GM21786 (cell line): ENCODE results near the gene PTPRB.

Experiments
- ATAC-seq: cut with Tn5 transposase; IDR thresholded peaks from one replicate; pipeline ENCODE4 v1.9.1; 2021; ENCODE audit not compliant: unreplicated experiment

Gene PTPRB

DNA sequence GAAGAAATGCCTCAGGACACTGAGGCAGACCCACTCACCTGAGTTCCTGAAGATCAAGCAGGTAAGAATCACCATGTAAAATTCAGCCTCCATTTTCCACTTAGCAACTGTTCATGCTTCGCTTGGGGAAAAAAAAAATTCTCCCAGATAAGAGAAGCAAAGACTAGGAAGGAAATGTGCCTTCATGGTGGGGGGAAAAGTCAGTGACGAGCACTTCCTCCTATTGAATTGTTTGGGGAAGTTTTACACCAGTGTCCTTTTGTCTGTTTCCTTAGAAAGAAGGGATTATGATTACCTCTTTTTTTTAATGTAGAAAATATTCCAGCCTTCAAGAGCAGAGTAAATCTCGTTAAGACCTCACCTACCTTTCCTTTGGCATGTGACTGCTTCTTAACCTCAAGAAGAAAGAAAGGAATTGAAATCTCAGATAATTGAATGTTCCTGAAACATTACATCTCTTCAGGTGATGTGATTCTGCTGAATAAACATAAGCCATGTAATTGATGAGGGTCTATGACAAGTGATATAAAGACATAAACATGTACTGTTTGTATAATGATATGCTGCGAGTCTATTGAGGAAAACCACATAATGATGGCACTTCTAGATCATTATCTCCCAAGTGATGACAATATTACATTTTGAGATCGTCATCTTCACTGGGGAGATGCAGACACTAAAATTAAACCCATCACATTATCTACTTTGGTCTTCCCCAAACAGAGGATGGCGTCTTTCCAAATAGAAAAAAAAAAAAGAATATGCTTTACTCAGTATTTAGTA, at the start of gene PTPRB:
Gene PTPRB (minus strand): TSS at position 127 of the 783 bp plus-strand sequence. CDS start 34 bp downstream, at position 93.
- ATAC-seq, result no peak

DNA sequence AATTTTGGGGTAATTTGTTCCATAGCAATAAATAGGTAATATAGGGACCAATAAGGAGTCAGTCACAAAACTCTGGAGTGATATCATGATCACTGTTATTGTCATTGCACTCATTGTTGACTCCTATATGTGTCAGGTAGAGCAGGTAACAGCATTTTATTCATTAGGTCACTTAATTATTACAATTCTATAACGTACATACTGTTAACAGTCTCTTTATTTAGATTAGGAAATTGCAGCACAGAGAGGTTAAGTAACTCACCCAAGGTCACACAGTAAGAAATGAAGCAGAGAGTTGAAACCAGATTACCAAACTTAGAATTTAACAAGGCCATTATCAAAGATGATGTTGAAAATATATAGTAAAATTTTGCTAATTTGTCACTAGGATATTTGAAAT, 49.7 kb upstream of the PTPRB start:
- ATAC-seq, result no peak

DNA sequence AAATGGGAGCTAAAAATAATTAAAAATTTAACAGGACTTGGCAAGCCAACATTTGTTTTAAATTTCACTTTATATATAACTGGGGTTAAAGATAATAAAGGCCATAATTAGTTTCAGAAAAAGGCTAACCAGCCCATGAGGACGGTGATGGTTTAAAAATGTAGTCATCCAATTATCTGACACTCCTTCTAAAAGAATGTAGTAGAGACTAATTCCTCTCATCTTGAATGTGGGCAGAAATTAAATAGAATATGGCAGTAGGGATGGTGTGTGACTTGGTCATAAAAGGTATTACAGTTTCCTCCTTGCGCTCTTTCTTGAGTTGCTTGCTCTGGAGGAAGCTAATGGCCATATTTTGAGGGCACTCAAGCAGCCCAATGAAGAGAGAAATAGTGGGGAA, 49.1 kb upstream of the PTPRB start:
- ATAC-seq, result no peak

DNA sequence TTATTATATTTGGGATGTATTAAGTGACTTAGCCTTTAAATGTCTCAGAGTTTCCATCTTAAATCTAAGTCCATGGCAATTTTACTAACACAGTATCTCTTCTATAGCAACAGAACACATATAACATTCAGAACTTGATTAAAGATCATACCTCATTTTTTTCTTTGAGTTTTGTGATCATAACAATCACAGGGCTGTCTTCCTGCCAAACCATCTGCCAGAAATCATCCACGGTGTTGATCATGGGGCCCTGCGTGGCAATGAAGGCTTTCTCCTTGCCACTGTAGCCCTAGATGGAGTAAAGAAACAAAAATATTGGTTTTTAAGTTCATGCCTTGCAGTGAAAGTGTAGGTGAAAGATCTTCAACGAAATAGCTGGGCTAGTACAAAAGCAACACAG, 46.7 kb upstream of the PTPRB start:
- no peak for ATAC-seq

DNA sequence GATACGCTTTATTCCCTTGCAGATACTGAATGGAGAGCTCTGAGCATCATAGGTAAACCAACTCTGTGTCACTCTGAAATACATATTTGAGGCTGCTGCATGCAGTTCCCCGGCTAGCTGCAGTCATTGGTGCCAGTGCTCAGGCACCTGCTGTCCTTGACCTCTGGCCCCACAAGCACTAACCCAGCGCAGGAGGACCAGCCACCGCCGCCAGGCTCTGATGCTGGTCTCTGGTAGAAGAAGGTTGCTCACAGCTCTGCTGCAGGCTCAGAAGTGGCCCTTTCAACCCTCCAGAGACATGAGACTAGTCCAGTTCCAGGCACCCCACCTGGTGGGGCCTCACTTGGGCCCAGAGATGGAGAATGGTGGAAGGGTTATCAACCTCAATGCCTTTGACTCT, 34.5 kb upstream of the PTPRB start:
- ATAC-seq, result no peak

DNA sequence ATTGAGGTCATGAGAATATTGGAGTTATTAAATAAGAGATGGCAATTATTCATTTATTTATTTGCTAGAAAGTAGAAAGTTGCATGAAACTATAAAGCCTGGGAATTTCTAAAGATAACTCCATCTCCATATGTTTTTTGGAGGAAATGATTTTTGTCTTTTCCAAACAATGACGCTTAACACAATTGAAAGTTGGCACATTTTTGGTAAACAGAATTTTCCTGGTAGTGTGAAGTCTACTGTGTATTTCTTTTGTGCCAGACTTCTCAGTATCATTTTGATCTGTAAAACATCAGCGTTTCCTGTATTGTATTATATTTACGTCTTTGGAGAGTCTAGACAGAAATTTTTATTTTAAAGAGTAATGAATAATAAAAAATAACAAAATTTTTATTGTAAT, 33.7 kb upstream of the PTPRB start:
- no peak for ATAC-seq

DNA sequence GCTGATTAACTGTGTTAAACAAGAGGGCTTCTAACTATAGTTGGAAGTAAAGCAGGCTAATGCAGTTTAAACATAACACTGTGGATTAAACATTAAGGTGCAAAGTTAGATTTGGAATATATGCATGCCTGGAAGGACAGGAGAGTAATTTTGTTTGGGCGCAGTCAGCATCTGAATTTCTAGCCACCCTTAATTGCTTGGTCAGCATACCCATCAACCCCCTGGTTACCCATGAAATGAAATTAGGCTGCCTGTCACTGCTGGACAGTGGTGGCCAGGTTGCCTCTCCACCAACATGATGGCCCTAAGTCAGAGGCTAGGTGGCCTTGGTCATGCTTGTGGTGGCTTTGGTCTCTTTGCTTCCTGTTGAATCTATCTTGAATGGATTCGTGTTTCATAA, 30.0 kb upstream of the PTPRB start:
- ATAC-seq, result no peak

DNA sequence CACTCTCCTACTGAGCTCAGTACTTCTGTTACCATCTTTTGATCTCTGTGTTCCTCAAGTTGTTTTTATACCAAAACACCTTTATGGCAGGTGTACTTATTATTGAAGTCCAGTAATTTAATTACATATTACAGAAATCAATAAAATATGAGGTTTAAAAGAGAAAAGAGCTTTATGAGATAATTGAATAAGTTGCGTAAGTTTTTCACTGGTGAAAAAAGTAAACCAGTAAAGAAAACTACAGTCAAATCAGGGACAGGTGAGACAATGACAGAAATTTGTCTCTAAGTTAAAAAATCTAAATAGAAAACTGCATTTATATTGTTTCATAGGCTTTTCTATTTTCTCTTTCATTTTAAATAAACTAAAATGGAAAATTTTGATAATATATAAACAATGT, 29.1 kb upstream of the PTPRB start:
- no peak for ATAC-seq

DNA sequence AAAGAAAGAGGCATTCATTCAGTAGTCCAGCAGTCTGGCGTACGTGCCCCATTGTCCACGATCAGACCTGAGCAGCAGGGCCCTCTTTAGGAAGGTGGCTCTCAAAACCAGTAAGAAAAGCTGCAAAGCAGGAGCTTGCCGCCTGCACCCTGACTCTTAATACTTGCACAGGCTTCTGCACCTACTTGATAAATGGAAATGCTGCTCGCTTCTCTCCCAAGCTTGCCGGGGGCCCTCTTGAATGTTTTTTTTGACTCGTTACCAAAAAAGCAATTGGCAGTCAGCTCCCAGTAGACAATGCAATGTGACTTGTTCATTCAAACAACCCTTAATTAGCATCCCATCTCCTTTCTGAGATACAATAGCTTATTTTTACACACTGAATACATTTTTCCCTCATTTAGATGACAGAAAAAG, 27.2 kb upstream of the PTPRB start:
- no peak for ATAC-seq

DNA sequence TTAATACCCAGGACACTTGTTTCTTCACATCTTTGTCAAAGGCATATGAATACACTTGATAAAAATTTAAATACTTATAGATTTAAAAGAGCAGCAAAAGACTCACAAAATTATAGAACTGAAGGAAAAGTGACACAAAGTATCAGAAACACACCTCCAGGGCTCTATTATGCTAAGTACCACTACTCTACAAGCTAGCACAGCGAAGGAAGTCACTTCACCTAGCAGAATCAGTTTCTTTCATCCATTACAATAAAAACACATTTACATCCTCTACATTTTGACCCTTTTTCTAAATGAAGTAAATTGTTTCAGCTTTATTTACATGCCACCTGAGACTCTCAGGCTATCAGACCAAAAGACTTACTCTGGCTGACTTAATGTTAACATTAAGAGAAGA, 26.6 kb upstream of the PTPRB start:
- no peak for ATAC-seq

DNA sequence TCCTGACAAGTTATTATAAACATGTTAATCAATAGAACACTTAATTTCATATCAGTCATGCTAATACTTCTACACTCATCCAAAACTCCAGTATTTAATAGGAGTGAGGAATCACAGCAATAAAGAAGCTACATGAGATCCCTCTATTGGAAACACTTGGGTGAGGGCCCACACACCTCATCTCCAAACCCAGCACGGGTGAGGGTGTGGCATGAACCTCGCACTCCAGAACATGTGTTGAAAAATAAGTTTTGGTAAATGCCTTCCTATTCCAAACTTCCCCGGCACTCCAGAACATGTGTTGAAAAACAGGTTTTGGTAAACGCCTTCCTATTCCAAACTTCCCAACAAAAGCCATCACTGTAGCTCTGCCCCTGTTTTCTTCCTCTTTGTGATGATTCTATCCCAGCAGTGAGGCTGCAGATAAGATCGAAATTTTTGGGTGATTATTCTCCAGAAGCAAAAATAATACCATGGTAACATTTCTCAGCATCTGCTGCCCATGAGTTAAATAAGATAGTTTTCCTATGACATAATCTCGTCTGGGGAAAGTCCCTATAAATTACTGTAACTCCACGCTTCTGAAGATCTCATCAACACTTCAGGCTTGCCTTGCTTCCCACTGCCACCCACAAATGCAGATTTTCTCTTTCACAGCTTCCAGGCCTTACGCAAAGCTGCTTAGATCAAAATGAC, 24.4 kb upstream of the PTPRB start:
- ATAC-seq, result no peak

DNA sequence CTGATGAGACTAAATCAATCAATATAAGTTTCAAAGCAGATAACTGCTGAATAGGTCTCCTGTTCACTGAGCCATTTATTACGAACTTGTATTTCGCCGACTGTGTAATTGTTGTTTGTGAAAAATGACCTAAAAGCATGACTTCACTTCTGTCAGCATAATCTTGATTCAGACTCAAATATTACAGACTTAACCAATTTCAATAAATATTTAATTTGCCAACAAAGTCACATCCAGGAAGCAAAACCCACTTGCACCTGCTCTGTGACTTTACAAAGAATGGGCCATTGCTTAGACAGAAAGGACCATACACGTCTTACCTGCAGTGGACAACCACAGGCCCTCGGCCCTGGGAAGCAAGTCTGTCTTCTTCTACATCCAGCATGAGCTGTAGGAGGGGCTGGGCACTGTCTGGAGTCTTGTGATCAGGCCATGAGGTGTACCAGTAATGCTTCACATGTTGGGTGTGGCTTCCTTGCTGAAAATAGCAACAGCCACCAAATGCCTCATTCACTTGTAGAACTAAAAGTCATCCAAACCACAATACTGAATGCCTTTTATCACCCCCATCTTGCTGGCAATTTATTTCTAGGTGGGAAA, 23.5 kb upstream of the PTPRB start:
- no peak for ATAC-seq

DNA sequence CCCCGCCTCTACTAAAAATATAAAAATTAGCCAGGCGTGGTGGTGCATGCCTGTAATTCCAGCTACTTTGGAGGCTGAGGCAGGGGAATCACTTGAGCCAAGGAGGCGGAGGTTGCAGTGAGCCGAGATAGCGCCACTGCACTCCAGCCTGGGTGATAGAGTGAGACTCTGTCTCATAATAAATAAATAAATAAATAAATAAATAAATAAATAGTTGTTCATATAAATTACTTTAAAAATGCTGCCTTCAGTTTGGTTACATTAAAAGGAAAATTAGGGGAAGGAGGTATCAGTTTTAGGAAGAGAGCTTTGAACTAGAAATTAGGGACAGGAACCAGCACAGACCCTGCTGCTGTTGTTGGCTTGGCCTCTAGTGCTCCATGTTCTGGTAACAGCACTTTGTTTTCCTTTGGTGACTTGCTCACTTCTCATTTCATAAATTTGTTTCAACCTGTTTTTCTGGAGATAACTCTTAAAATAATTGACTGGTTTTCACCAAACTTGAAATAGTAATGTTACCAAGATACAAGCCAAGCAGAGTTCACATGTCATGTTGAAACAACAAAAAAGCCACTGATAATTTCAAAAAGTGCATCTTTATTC, 22.9 kb upstream of the PTPRB start:
- no peak for ATAC-seq

DNA sequence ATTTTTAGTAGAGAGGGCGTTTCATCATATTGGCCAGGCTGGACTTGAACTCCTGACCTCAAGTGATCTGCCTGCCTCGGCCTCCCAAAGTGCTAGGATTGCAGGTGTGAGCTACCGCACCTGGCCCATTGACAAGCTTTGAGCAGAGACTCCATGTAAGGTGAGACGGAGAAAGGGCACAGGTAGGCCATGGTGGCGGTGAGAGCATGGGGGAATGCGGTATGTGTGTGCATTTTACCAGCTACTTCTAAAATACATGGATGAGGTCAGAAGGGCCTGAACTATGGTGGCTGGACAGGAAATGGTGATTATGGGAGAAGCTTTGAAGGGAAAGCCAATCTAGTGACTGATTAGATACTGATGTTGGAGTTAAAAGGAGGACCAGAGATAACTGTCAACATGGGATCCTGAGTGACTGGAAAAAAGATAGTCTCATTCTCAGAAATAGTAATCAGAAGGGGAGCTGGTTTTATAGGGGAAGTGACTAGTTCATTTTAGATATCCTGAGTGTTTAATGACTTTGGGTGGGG, 21.9 kb upstream of the PTPRB start:
- no peak for ATAC-seq

DNA sequence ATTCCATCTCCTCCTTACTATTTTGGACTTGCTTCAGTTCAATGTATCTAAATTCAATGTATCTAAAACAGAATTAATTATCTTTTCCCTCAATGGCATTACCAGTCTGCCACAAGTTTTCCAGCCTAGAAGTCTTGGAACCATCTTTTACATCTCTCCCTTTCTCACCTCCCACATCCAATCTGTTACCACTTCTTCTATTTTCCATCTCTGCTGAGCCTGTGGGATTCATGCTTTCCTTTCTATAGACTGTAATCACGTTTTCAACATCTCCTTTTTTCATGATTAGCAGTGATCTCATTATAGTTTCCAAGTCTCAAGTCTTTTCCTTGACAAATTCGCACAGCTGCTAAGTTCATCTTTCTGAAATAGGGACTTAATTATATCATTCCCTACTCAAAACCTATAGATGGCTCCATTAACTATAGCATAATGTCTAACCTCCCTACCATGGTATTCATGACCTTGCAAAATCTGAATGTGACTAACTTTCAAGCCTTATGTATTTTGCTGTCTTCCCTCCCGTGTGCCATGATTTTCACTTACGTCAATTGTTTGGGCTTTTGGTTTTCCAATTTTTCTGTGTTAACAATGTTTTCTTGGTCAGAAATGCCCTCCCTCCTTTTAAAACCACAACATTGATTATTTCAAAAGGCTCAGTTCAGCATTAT, 20.5 kb upstream of the PTPRB start:
- no peak for ATAC-seq

DNA sequence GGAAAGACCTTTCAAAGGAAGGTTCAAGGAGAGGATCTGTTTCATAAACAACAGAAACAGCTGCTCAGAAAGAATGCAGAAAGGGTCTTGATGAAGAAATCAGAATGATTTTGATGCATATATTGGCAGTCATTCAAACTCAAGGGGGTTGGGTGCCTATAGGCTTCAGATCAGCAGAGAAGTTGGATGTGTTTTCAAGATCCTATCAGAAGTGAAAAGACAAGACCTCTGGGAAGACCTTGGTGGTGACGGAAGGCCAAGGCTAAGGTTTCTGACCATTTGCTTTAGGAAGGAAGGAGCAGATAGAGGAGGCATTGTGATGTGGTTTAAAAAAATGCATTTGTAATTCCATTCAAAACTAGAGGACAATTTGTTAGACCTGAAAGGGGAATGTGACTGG, 15.2 kb upstream of the PTPRB start:
- ATAC-seq, result no peak

DNA sequence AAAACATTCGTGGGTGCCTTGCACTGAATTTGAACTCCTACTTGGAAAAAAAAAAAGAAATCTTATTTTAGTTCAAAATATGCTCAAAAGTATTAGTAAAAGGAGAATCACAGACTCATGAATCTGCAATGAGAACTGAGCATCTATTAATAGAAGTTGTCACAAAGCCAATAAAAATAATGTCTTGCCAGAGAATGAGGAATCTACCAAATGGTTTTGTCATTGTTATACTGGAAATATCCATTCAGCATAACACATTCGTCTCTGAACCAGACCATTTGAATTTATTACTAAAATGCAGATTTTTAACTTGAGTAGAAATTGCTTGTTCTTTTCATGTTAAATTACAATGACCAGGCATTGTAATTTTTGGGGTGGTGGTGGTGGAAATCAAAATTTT, 11.6 kb upstream of the PTPRB start:
- no peak for ATAC-seq

DNA sequence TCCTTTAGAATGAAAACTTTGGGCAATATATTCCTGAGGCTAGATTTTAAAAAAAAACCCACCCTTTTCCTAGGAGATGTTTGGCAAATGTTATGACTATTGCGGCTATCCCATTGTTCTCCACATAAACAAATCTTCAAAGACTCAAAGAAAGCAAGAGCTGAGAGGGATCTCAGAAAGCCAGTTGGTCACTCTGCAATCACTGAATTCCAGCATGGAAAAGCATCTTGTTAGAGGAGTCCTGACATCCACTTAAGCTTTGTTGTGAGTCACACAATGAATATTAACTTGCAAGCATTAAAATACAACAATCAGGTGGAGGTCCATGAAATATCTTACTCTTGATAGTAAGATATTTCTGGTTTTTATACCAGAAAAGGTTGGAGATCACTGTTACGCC, 11.0 kb upstream of the PTPRB start:
- ATAC-seq, result no peak

DNA sequence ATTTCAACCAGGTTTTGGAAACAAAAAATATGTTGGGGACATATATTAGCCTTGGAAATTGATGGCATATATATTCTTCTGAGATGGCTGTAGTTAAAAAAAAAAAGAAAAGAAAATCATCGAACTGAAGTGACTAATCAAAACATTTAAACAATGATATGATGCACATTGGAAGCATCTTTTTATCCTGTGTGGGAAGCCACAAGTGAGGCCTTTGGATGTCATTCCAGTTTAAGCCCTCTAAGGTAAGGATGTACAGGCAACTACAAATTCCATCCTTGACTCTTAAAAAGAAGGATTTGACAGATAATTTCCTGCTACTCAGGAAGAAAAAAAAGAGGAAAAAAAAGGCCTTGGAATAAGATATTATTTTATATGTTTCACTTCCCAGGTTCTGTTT, 9.6 kb upstream of the PTPRB start:
- ATAC-seq, result no peak

DNA sequence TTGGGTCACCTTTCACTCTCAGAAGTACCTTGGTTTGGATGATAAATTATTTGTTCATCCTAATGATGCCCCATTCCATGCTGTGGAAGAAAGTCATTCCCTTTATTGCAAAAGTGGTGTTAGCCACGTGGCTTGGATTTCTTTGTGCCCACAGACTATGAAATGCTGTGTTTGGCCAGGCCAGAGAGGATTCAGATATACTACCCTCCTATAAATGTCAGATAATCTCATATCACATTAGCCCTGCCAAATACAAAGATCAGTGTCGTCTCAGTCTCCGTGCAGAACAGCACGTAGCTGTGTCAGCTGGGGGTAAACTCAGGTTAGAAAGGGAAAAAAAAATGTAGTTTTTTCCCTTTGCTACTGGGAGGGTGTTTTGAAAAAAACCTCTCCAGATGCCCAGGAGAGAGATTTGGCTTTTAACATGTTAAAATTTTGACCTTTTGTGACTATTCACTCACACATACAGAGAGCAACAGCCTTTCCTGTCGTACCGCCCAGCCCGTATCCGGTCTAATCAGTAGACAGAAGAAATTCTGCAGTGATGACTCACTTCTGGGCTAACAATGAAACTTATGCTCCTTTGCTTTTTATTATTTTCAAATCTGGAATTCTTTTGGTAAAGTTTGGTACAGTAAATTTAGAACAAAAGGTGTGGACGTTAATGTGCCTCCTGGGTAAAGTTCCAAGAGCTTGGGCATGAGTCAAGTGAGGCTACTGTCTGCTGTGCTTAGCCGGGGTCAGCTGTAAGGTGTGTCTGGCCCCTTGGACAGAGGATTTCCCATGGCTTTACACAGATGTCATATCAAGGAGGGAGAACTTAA, 8.5 kb upstream of the PTPRB start:
- ATAC-seq, result peak; percentile 88
